Stomach smooth muscle (tissue), 2 donors: Measurements from ENCODE around the gene FIGNL2.

ENCODE experiments used
- H3K27ac ChIP-seq: one replicate; pipeline ENCODE4 v1.7.0; 2013; ENCODE audit warnings: mild to moderate bottlenecking, low read length, inconsistent platforms
- H3K27me3 ChIP-seq, 2 donors: one replicate each; pipeline ENCODE4 v1.7.0; 2013; ENCODE audit warnings: low read length in 2 of 2; ENCODE audit not compliant: insufficient read depth in 2 of 2, control insufficient read depth in 1 of 2
- H3K36me3 ChIP-seq, 2 donors: one replicate each; pipeline ENCODE4 v1.7.0; 2013; ENCODE audit warnings: low read length in 2 of 2; ENCODE audit not compliant: control insufficient read depth in 2 of 2, insufficient read depth in 2 of 2
- H3K4me1 ChIP-seq: one replicate; pipeline ENCODE4 v1.7.0; 2013; ENCODE audit warnings: low read length; ENCODE audit not compliant: control insufficient read depth, insufficient read depth
- H3K4me3 ChIP-seq, 2 donors: one replicate each; pipeline ENCODE4 v1.7.0; 2013; ENCODE audit warnings: low read length in 2 of 2
- H3K9ac ChIP-seq, 2 donors: one replicate each; pipeline ENCODE4 v1.7.0; 2013; ENCODE audit warnings: low read length in 2 of 2, mild to moderate bottlenecking in 1 of 2
- H3K9me3 ChIP-seq, 2 donors: one replicate each; pipeline ENCODE4 v1.7.0; 2013; ENCODE audit warnings: low read length in 2 of 2; ENCODE audit not compliant: control insufficient read depth in 2 of 2
- donor health status: healthy.
- donor health status: Pancreatic carcinoma.

Gene FIGNL2

GRCh38 chr12:51873251-51873994 is 24.9 kb upstream of the FIGNL2 start:
- no peaks in the 10 kb centered on the region for H3K36me3 ChIP-seq
- H3K4me1 ChIP-seq: peaks cover 10% of the 10 kb centered on the region
- H3K9ac ChIP-seq: no peak overlapping the region
- peaks cover 16 to 23% of the 10 kb centered on the region in 2 donors for H3K27me3 ChIP-seq
- H3K9me3 ChIP-seq: no peaks in the 10 kb centered on the region
- no peak overlapping the region for H3K27ac ChIP-seq
- H3K4me3 ChIP-seq: no peak overlapping the region

GRCh38 chr12:51872689-51872981 is 24.1 kb upstream of the FIGNL2 start:
- Histone ChIP-seq H3K4me3 (no peak overlapping the region), H3K9me3 (no peaks in the 10 kb centered on the region), H3K4me1 (peaks cover 10% of the 10 kb centered on the region), H3K9ac (no peak overlapping the region), H3K36me3 (no peaks in the 10 kb centered on the region), H3K27me3 (peaks cover 23 to 26% of the 10 kb centered on the region in 2 donors), H3K27ac (no peak overlapping the region)

DNA sequence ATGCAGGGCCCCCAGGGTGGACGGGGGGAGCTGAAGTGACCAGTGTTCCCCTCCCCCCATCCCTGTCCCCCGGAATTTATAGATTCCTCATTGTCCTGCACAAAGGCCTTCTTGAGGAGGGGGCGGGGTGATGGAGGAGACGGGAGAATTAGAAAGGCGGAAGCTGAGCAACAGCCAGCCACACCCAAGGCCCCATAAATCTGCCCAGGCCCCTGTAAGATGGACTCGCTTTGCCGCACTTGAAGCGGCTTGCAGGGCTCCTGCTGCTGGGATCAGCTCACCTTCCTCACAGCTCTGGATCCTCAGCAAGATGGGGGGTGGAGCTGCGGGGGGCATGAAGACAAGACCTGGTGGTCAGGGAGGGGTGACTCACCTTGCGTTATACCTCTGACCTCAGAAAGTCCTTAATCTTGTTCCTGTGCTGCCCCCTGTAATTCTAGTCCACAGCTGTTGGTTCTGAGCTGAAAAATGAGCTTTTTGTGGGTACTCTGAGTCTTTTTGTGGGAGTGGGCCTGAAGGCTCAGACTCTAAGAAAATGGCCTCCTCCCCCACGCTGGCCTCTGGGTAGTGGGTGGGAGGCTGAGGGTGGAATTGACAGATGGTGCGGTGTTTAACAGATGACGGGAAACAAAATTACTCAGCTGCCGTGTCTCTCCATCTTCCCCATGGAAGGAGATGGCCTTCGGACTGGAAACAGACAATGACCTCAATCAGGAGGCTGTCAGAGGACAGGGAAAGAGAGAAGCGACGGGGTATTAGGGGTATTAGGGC is 23.6 kb upstream of the FIGNL2 start:
- Histone ChIP-seq H3K4me3 (no peak overlapping the region), H3K27me3 (peaks cover 23 to 29% of the 10 kb centered on the region in 2 donors), H3K4me1 (peaks cover 10% of the 10 kb centered on the region), H3K9me3 (no peaks in the 10 kb centered on the region), H3K9ac (no peak overlapping the region), H3K36me3 (no peaks in the 10 kb centered on the region), H3K27ac (no peak overlapping the region)

DNA sequence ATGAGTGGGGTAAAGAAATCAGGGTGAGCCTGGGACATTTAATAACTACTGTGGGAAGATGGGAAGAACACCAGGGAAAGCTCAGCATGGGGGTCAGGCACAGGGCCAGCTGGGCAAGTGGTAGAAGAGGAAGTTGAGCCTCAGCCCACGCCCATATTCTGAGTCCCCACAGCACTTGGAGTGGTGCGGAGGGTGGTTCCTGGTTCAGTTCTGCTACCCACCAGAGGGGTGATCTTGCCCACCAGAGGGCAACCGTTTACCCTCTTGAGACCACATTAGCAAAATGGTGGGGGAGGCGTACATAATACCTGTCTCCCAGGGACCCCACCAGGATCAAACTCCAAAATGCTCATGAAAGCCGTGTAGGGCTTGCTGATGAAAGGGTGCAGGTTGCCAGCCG is 22.6 kb upstream of the FIGNL2 start:
- H3K36me3 ChIP-seq: no peaks in the 10 kb centered on the region
- H3K4me1 ChIP-seq: peaks cover 10% of the 10 kb centered on the region
- H3K4me3 ChIP-seq: no peak overlapping the region
- H3K9ac ChIP-seq: no peak overlapping the region
- peaks cover 24 to 29% of the 10 kb centered on the region in 2 donors for H3K27me3 ChIP-seq
- H3K9me3 ChIP-seq: no peaks in the 10 kb centered on the region
- H3K27ac ChIP-seq: no peak overlapping the region

GRCh38 chr12:51870504-51870903 is 22.0 kb upstream of the FIGNL2 start:
- Histone ChIP-seq H3K9me3 (no peaks in the 10 kb centered on the region), H3K4me1 (peaks cover 14% of the 10 kb centered on the region), H3K4me3 (no peak overlapping the region), H3K27ac (no peak overlapping the region), H3K36me3 (no peaks in the 10 kb centered on the region), H3K9ac (no peak overlapping the region), H3K27me3 (peaks cover 29% of the 10 kb centered on the region in 2 donors)

DNA sequence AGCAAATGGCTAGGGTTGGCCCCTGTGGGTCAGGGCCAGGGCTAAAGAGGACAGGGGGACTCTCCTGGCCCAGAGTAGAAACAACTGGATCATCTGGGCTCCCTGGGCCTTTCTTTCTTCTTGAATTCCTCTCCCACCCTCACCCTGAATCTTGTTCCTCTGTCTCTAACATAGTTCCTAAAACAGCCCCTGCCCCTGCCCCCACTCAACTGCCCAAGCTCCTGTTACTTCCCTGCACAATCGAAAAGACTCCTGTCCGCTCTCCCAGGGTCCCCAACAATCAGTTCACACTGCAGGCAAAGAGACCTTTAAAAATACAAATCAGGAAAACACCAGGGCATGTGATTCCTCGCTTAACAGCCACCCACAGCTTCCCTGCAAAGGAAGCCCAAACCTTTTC is 21.4 kb upstream of the FIGNL2 start:
- peaks cover 14% of the 10 kb centered on the region for H3K4me1 ChIP-seq
- H3K4me3 ChIP-seq: peak overlapping the region in 1 of 2 donors; percentile 68
- peaks cover 31 to 34% of the 10 kb centered on the region in 2 donors for H3K27me3 ChIP-seq
- no peak overlapping the region for H3K9ac ChIP-seq
- no peak overlapping the region for H3K27ac ChIP-seq
- H3K9me3 ChIP-seq: no peaks in the 10 kb centered on the region
- H3K36me3 ChIP-seq: no peaks in the 10 kb centered on the region

DNA sequence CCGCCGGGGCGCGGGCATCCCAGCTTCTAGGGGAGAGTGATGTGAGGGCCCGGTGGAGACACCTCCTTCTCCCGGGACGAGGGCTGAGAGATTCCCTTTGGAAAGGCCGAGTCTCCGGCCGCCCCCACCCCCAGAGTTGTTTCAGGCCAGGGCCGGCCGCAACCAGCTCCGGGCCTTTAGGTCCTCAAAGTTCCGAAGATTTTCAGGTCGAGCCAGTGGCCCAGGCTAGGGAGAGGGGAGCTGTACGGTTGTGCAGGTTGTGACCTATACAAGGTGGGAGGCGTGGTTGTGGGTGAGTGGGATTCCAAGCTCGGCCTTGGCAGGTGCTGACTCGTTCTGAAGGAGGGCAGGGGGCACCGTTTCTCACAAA is 21.0 kb upstream of the FIGNL2 start:
- H3K27me3 ChIP-seq: peaks cover 33 to 37% of the 10 kb centered on the region in 2 donors
- H3K36me3 ChIP-seq: no peaks in the 10 kb centered on the region
- H3K27ac ChIP-seq: no peak overlapping the region
- H3K4me1 ChIP-seq: peaks cover 18% of the 10 kb centered on the region
- peak overlapping the region in 1 of 2 donors; percentile 68 for H3K4me3 ChIP-seq
- H3K9me3 ChIP-seq: no peaks in the 10 kb centered on the region
- peak overlapping the region in 1 of 2 donors; percentile 31 for H3K9ac ChIP-seq

DNA sequence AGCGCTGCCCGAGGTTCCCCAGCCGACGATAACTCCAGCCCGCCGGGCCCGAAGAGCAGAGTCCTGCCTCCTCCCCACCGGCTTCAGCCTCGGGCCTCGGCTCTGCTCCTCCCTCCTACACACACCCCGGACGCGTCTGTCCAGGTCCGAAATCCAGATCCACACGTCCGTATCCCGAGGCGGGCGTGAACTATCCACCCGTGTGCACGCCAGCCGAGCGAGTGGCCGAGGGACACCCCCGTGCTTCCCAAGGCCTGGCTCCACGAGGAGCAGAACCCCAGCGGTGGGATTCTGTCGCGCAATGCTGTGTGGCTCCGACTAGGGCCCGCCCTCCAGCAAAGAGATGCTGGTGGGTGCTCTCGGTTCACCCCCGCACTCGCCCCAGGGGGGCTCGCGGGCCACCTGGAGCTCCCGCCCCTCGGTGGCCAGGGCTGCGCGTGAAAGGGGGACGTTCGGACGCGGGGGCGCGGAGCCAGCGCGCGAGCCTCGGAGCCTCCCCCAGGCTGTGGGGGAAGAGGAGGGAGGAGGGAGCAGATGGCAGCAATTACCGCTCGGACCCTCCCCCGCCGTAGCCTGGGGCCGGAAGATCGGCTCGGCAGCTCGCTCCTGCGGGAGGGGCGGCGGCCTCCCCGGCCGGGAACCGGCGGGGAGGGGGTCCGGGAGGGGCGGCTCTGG is 20.4 kb upstream of the FIGNL2 start:
- H3K4me1 ChIP-seq: peaks cover 23% of the 10 kb centered on the region
- peak overlapping the region in 1 of 2 donors; percentile 31 for H3K9ac ChIP-seq
- H3K4me3 ChIP-seq: peak overlapping the region; percentile 29 to 68
- no peaks in the 10 kb centered on the region for H3K9me3 ChIP-seq
- no peaks in the 10 kb centered on the region for H3K36me3 ChIP-seq
- no peak overlapping the region for H3K27ac ChIP-seq
- peaks cover 33 to 43% of the 10 kb centered on the region in 2 donors for H3K27me3 ChIP-seq

DNA sequence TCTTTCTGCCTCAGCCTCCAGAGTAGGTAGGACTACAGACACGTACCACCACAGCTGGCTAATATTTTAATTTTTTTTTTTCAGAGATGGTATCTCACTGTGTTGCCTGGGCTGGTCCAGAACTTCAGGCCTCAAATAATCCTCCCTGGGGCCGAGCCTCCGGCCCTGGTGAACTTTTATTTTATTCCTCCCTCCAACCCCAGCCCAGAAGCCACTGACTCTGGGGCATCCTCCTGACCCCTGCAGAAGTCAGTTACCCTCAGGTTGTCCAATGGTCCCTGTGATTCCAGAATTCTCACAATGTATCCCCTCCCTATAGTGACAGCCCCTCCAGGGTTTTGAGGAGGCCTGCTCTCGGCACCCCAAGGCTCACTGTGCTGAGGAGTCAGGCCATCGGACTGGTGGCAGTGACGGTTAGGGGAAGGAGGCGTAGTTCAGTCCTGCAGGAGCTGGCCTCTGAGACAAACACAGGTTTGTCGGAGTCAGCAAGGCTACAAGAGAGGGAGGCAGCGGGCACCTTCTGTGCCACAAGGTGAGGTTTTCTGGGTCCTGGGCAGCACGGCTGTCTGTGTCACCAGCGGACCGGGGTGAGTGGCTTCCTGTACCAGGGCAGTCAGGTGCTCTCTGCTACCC is 19.4 kb upstream of the FIGNL2 start:
- Histone ChIP-seq H3K27me3 (peaks cover 31 to 48% of the 10 kb centered on the region in 2 donors), H3K4me1 (peaks cover 28% of the 10 kb centered on the region), H3K9me3 (no peaks in the 10 kb centered on the region), H3K9ac (no peak overlapping the region), H3K4me3 (no peak overlapping the region), H3K36me3 (no peaks in the 10 kb centered on the region), H3K27ac (no peak overlapping the region)

DNA sequence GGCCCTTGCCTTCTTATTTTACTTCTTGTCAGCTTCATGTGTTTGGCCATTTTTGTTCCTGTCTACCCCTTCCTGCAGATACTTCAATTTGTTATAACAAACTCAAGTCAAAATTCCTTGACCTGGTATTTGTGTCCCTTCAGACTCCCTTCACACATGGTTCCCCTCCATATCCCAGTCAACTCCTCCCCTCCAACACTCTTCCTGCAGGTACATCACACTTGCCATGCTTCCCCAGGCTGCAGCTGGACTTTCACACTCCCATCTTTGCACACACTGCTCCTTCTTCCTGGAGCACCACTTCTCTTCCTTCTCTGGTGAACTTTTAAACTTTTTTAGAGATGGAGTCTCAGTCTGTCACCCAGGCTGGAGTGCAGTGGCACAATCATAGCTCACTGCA is 18.9 kb upstream of the FIGNL2 start:
- H3K4me1 ChIP-seq: peaks cover 28% of the 10 kb centered on the region
- no peak overlapping the region for H3K4me3 ChIP-seq
- H3K27me3 ChIP-seq: peaks cover 30 to 48% of the 10 kb centered on the region in 2 donors
- H3K36me3 ChIP-seq: no peaks in the 10 kb centered on the region
- H3K27ac ChIP-seq: no peak overlapping the region
- no peaks in the 10 kb centered on the region for H3K9me3 ChIP-seq
- no peak overlapping the region for H3K9ac ChIP-seq
